Cardiac muscle cell (in vitro differentiated cells and primary cell): ENCODE results near the gene ZPBP. TPM values are rescaled to one million over a fixed set of nuclear protein-coding genes. Genes with fewer than 3 reads are reported as not detected.

Experiments used
- DNase-seq, 2 donors: peaks; one replicate each; pipeline versions ENCODE4 v3.0.0 to v3.0.0-alpha.2; 2010 to 2017; ENCODE audit warnings: low read depth in 1 of 2, low spot score in 1 of 2
- H3K27ac ChIP-seq: fragments of 200-600 bp; sonication (generic); 2 replicates; pipeline ENCODE4 v1.5.1; 2016
- H3K27me3 ChIP-seq: fragments of 200-600 bp; sonication (generic); 2 replicates; pipeline ENCODE4 v1.6.0; 2016; ENCODE audit warnings: control low read depth
- H3K36me3 ChIP-seq: fragments of 200-600 bp; sonication (generic); 2 replicates; pipeline ENCODE4 v1.5.1; 2016; ENCODE audit warnings: control low read depth
- H3K4me1 ChIP-seq: fragments of 200-600 bp; sonication (generic); 2 replicates; pipeline ENCODE4 v1.8.1; 2017; ENCODE audit warnings: low read depth, mild to moderate bottlenecking, mixed run types
- H3K4me3 ChIP-seq: fragments of 200-600 bp; sonication (generic); 2 replicates; pipeline ENCODE4 v1.5.1; 2016; ENCODE audit warnings: mild to moderate bottlenecking
- H3K9me3 ChIP-seq: fragments of 200-600 bp; sonication (generic); 2 replicates; pipeline ENCODE4 v1.5.1; 2017; ENCODE audit warnings: low read depth, mild to moderate bottlenecking, control low read depth
- polyA plus RNA-seq: library from polyadenylated mRNA; unstranded; fragments of >200 nt; fragmentation: Nextera tagmentation; extraction: Ambion mirVana; gene quantifications from 2 replicates; pipeline ENCODE4 v1.2.1, GENCODE V29; 2016
- total RNA-seq: library from RNA; depleted of rRNA; stranded (reverse); fragments of >200 nt; gene quantifications from 2 replicates; pipeline ENCODE4 v1.2.3, GENCODE V29; 2016
- TF ChIP-seq, protein P1 (sequence below): IDR thresholded peaks from 2 replicates; pipeline ENCODE4 v1.5.1; 2012; ENCODE audit warnings: low read depth, mild to moderate bottlenecking, low read length

The ZPBP gene
- total RNA-seq (not detected in 2 replicates), polyA plus RNA-seq (not detected in 2 replicates)

GRCh38 chr7:50092579-50093491 lies at the start of gene ZPBP:
TSS of gene ZPBP (minus strand) at chr7:50093246. CDS start at chr7:50093194, 52 bp downstream.
- TF ChIP-seq, protein P1, sequence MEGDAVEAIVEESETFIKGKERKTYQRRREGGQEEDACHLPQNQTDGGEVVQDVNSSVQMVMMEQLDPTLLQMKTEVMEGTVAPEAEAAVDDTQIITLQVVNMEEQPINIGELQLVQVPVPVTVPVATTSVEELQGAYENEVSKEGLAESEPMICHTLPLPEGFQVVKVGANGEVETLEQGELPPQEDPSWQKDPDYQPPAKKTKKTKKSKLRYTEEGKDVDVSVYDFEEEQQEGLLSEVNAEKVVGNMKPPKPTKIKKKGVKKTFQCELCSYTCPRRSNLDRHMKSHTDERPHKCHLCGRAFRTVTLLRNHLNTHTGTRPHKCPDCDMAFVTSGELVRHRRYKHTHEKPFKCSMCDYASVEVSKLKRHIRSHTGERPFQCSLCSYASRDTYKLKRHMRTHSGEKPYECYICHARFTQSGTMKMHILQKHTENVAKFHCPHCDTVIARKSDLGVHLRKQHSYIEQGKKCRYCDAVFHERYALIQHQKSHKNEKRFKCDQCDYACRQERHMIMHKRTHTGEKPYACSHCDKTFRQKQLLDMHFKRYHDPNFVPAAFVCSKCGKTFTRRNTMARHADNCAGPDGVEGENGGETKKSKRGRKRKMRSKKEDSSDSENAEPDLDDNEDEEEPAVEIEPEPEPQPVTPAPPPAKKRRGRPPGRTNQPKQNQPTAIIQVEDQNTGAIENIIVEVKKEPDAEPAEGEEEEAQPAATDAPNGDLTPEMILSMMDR: peak; percentile 58
- H3K4me3 ChIP-seq: no peak within 1 kb of the TSS
- no peaks in the 10 kb centered on the region for H3K36me3 ChIP-seq
- H3K27me3 ChIP-seq: no peaks in the 10 kb centered on the region
- H3K27ac ChIP-seq: no peak within 1 kb of the TSS
- no peaks in the 10 kb centered on the region for H3K4me1 ChIP-seq
- no peaks in the 10 kb centered on the region for H3K9me3 ChIP-seq
- DNase-seq: peak; percentile 47 to 51

DNA sequence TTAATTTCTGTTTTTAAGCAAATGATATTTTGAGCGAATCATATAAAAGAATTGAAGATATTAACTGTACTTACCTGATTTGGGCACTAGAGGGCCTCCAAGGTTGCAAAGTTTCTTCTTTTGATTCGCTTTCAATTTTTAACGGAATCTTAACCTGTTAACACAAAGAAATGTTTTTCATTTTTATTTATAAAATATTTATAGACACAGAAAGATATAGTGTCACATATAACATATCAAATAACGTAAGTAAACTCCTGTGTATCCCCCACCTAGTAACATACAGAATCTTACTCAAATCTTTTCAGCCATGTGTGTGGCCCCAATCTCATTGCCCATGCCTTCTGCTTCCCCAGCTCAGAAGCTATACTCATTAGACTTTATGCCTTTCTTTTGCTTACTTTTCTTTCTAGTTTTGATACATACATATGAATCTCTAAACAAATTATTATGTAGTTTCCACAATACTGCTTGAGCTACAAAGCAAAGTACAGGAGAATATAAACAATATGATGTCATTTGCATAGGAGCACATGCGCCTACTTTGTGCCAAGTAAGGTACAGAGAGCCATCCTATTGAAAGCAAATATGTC lies 49.5 kb upstream of the ZPBP start:
- Histone ChIP-seq H3K27me3 (no peaks in the 10 kb centered on the region), H3K4me1 (no peaks in the 10 kb centered on the region), H3K36me3 (no peaks in the 10 kb centered on the region), H3K9me3 (no peaks in the 10 kb centered on the region), H3K4me3 (no peak overlapping the region), H3K27ac (no peak overlapping the region)
- DNase-seq: peak; percentile 43 to 47
- TF ChIP-seq, protein P1: peak; percentile 61

DNA sequence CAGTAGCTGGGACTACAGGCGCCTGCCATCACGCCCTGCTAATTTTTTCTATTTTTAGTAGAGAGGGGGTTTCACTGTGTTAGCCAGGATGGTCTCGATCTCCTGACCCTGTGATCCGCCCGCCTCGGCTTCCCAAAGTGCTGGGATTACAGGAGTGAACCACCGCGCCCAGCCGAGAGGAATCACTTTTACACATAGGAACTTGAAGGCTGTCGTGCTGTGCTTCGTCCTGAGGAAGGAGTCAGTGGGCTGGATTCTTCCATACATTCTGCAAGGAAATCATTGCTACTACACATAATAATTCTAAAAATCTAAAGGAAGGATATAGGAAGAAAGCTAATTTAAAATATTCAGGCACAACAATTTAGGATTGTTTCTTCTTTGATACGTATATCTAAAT lies 48.8 kb upstream of the ZPBP start:
- no peak for DNase-seq
- H3K9me3 ChIP-seq: no peaks in the 10 kb centered on the region
- H3K4me3 ChIP-seq: no peak overlapping the region
- TF ChIP-seq, protein P1: no peak
- no peak overlapping the region for H3K27ac ChIP-seq
- H3K4me1 ChIP-seq: no peaks in the 10 kb centered on the region
- H3K27me3 ChIP-seq: no peaks in the 10 kb centered on the region
- no peaks in the 10 kb centered on the region for H3K36me3 ChIP-seq

DNA sequence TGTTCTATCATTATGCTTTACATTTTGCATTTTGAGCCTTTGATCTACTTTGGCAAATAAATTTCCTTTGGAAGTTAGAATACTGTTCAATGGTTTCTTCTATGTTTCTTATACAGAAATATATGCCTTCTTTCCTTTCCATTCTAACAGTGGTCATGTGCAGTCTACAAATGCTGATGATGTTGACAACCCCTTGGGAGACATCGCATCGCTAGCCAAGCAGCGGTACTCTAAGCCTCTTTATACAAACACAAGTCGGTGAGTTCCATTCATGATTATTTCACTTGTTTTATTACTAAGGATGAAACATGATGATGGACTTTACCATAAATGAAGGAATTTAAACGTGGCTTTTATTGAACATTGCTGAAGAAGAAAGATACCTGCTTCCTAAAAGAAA lies 48.1 kb upstream of the ZPBP start:
- Histone ChIP-seq H3K4me3 (no peak overlapping the region), H3K36me3 (no peaks in the 10 kb centered on the region), H3K27ac (no peak overlapping the region), H3K4me1 (no peaks in the 10 kb centered on the region), H3K9me3 (no peaks in the 10 kb centered on the region), H3K27me3 (no peaks in the 10 kb centered on the region)
- DNase-seq: no peak
- TF ChIP-seq, protein P1: no peak

DNA sequence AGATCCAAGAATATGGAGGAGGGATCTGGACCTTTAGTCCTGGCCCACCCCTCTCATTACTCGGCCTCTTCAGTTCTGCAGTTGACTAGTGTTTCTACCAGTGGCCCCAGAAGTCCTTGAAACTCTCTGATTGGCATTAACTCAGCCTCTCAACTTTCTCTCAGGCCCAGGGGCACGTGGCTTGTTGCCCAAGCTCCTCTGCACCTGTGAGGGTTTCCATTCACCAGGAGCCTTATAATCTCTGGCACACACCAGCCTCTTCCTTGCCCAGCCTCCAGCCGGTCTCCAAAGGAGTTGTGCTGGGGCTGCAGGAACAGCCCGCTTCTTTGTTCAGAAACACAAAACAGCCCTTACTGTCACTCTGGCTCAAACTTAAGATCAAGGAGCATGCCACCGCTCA lies 47.6 kb upstream of the ZPBP start:
- Histone ChIP-seq H3K27ac (no peak overlapping the region), H3K4me3 (no peak overlapping the region), H3K27me3 (no peaks in the 10 kb centered on the region), H3K36me3 (no peaks in the 10 kb centered on the region), H3K4me1 (no peaks in the 10 kb centered on the region), H3K9me3 (no peaks in the 10 kb centered on the region)
- TF ChIP-seq, protein P1: no peak
- no peak for DNase-seq
